GM19372 (cell line): Measurements from ENCODE around the gene ZNF532.
"Not testable (repeated sequence)": the region's sequence is repeated elsewhere in the genome, so short reads cannot be mapped to it uniquely, and the experiment has no call there.

Source experiments
- ATAC-seq: cut with Tn5 transposase; IDR thresholded peaks from one replicate; pipeline ENCODE4 v1.9.1; 2021; ENCODE audit warnings: mild to moderate bottlenecking, low read depth, moderate library complexity; ENCODE audit not compliant: unreplicated experiment

ZNF532 gene

DNA sequence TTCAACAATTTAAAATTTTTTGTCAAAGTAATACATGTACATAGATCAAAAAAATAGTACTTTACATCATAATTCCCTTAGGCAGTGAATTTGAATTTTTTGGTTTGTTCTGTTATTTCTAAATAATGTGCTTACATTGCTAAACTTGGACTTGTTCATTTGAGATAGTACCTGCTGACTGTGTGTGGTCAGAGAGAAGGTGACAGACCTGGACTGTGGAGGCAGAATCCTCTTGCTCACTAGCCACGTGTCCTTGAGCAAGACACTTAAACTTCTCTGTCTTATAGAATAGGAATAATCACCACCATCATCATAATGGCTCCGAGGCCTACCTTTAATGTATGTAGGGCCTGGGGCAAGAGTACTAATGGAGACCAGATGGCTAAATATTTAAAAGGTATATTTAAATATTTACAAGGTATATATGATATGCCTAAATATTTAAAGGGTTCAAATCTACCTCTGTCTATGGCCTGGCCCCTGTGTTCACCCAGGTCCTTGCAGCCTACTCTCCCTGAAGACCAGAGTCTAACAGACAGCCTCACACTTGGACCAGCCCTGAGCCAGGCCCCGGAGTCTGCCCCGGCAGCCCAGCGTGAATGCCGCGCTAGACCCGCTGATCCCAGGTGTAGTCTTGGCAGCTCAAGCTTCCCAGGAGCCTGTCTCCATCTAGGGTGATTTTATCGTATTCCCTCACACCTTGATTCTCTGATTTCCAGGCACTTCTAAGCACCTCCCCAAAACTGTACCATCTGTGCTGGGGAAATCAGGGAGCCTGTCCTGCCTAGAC is 33.5 kb downstream of the ZNF532 start:
- no peak for ATAC-seq

DNA sequence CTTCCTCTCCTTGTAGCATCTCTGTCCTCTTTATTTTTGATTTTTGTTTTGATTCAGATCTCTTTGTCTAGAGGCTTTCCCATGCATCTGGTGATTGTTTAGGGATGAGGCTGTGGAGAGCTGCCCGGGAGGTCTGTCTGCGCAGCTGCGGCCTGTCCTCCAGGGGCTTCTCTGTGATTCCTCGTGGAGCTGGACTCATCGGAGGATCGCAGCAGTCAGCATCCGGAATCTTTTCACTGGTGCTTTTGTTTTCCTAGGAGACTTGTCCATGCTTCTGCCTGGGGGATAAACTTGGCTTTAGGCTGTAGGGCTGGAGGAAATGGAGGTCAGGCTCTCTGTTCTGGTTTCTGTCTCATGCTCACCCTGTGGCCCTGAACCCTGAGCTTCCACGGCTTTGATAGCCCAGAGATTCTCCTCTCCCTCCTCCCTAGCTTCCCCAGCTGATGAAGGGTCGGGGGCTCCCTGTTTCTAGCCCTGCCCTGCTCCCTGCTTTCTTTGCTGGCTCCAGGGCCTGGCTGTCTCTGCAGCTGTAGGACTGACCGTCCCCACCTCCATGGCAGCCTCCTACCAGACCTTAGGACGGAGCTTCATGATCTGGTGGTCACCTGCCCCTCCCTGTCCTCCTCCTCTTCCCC is 35.5 kb downstream of the ZNF532 start:
- no peak for ATAC-seq

DNA sequence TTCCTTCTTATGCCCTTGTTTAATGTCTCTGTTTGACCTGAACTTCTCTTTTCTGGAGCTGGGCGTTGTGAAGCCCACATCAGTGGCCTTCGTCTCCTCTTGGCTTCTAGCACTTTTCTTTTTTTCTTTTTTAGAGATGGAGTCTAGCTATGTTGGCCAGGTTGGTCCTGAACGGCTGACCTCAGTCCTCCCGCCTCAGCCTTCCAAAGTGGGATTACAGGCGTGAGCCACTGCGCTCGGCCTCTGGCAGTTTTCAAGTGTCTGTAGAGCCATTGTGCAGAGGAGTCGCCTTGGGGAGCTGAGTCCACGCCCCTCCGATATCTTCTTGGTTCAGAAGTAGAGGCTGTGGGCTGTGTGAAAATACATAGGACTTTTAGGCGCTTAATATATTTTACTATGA is 36.5 kb downstream of the ZNF532 start:
- ATAC-seq, result no peak

DNA sequence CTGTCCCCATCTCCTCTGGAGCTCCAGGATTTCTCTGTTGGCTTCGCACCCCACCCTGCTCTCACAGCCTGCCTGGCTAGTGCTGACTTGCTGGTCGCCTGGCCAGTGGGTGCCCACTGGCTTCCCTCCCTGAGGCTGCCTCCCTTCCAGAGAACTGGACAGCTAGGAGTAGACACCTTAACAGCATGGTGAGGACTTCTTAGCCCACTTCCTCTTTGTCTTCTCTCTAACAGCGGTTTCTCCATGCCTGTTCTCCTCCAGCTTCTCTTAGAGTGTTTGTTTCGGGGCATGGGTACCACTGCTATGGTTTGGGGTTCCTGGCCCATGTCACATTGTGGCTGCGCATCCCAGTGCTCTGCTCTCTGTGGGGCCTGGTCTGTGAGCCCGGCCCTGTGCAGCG is 37.1 kb downstream of the ZNF532 start:
- ATAC-seq, result no peak

DNA sequence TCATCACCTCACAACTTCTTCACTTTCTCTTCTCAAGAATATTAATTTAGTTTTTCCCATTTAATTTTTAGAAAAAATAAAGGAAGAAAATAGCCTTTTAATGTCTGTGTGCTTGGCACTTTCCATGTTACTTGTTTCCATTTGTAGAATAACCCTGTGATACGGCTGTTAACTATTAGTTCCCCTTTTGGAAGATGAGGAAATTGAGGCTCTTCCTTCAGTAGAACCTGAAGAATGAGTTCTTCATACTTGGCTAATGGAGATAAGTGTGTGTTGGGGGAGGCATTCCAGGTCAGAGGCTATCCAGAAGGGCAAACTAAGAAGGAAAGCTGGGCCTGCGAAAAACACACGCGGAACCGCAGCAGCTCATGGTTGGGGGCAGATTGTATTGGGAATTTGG is 38.3 kb downstream of the ZNF532 start:
- ATAC-seq, result no peak

DNA sequence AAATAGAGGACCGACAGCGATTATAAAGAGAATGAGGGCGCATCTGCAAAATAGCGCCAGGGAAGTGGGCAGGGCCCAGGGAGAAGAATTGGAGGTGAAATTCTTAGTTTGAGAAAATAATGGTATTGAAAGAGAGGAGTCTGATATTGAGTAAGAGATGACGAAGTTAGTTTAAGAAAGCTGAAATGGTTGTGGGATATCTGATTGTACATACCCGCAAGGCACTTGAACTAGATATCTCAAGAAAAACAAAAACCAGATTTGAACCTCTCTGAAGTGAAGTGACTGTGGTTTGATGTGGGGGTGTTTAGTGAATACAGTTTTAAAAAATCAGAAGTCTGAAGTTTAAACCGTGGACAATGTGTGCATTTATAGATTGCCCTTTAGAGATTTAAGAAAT is 38.9 kb downstream of the ZNF532 start:
- ATAC-seq, result no peak

DNA sequence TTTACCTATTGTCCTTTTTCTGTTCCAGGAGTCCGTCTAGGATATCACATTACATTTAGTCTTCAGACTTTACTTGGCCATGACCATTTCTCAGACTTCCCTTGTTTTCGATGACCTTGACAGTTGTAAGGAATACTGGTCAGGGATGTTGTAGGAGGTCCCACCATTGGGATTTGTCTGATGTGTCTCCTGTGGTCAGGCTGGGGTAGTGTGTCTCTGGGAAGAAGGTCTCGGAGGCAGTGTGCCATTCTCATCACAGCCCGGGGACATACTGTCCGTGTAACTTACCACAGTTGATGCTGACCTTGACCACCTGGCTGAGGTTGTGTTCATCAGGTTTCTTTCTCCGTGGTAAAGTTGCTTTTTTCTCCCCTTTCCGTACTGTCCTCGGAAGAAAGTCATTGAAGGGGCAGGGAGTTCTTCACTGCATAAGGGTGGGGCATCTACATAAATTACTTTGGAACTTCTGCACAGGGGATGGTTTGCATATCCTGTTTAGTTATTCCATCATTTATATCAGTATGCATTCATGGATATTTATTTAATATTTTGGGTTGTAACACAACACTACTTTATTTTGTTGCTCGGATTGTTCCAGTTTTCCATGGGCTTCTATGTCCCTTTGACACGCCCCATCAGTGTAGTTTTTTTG is 41.2 kb downstream of the ZNF532 start:
- no peak for ATAC-seq

DNA sequence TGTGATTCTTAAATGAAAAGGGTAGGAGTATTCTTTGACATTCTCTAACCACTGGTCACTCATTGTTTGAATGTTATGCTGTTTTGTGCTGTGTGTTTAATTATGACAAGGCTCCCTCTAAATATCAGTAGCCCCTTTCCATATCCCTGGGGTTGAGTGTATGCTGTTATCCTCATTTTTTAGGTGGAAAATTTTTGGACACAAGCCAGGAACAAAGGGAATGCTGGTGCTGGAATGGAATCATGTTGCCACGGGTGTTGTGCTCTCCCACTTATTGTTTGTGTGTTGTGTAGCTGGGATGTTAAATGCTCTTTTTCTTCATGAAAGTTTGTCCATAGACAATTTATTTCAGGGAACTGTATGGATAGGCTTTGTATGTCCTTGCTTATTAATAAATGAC is 43.3 kb downstream of the ZNF532 start:
- ATAC-seq, result no peak

DNA sequence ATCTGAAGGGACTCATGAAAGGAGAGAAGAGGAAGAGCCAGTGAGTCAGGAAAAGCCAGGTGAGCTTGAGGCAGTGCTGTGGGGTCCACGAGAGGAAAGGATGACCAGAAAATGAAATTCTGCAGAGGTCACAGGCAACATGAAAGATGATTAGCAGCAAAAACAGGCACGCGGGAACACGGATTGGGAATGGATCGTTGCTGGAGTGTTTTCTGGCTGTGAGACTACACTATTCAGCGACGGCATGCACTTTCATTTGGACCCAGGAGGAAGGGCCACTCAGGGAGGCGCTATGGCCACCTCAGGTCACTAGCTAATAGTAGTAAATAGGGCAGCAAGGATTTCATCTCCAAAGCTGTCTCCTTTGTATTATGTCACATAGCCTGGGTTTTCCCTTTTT is 44.8 kb downstream of the ZNF532 start:
- ATAC-seq, result no peak

DNA sequence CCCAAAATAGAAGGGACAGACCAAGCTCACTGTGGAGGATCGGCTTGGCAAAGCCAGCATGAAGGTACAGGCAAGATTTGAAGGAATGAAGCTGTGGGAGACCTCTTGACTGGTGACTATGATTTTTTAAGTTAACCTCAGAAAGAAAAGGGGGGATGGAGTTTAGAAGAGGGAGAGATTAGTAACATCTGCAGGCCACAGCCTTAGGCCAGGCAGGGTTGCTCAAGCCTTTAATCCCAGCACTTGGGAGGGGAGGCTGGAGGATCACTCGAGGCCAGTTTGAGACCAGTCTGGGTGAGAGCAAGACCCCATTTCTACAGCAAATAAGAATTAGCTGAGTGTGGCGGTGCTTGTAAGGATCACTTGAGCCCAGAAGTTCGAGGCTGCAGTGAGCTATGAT is 46.6 kb downstream of the ZNF532 start:
- ATAC-seq, result no peak

DNA sequence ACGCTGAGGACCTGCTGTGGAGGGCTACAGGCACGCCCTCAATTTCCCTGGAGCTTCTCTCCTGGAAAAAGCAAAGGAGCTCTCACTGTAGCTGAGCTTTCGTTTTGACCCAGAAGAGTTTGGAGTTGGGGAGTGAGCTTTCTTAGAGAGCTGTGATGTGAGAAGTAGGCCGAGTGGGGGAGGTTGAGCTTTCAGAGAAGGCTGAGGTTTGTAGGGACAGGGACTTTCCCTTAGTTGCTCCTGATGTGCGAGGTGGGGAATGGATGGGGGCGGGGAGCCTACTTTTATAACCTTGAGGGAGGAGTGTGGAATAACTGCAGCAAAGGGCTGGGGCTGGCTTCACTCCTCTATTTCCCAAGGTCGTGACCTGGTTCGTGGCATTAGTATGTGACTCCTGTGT is 47.1 kb downstream of the ZNF532 start:
- no peak for ATAC-seq

DNA sequence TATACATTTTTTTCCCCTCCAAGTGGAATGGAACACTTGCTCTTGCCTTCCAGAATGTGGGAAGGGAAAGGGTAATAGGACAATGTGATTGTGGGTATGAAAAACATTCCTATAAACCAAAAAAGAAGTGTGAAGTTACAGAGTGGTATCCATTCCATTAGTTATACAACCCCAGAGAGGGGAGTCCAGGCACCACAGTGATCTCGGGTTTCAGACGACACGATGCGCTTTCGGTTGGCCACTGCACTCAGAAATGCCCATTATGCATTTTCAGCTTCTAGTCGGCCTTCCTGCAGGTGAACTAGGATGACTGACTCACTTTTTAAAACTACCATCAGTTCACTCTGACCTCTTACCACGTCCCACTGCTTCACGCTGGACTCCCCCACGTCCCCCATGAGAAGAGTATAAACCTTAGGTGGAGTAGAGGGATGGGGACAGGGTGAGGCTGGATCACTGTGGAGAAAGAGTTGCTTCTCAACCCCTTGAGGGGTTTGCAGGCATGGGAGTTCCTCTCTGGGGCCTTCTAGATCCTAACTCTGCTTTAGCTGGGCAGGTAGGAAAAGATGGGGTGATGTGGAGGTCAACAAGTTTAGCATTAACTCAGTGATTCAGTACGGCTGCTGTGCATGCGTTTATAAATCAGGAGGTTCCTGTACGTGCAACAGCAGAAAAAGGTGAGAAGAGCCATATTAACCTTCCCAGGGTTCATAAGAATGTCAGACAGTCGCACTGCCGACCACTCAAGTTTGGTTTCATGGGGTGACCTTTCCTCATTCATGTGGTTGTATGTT is 50.5 kb downstream of the ZNF532 start:
- ATAC-seq, result no peak

DNA sequence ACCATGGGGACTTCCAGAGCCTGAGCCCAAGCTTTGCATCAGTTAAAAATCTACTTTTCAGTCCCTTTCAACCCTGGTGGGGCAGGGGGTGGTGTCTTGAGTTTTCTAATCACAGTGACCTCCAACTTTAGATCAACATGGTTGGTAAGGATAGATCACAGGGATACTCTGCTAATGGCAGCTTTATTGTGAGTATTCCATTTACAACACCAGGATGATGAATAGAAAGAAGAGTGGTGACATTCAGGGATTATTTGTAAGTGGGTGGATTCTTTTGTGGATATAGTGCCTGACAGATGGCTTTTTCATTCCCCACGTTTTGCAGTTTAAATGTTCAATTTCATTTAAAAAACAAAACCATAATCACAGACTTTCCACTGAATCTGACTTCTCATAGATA is 51.3 kb downstream of the ZNF532 start:
- ATAC-seq, result no peak

DNA sequence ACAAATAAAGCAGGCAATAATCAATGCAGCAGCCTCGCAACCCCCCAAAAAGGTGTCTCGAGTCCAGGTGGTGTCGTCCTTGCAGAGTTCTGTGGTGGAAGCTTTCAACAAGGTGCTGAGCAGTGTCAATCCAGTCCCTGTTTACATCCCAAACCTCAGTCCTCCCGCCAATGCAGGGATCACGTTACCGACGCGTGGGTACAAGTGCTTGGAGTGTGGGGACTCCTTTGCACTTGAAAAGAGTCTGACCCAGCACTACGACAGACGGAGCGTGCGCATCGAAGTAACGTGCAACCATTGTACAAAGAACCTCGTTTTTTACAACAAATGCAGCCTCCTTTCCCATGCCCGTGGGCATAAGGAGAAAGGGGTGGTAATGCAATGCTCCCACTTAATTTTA is 55.3 kb downstream of the ZNF532 start:
- ATAC-seq, result not testable (repeated sequence)

DNA sequence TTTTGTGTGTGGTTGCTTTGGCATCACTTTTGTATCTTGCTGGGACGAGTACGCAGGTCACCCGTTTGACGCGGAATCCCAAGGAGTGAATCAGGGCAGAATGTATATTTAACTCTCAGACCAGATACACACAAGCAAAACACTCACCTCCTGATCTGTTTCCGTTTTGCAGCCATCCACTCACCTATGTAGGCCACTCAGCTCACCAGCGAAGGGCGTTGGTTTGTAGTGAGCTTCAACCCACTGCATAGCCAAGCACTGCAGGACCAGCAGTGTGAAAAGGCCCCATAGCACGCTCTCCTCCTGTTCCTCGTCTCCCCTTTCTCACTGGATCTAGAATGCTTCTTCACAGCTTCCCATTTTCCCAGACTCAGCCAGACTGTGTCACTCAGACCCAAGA is 58.3 kb downstream of the ZNF532 start:
- ATAC-seq, result no peak

DNA sequence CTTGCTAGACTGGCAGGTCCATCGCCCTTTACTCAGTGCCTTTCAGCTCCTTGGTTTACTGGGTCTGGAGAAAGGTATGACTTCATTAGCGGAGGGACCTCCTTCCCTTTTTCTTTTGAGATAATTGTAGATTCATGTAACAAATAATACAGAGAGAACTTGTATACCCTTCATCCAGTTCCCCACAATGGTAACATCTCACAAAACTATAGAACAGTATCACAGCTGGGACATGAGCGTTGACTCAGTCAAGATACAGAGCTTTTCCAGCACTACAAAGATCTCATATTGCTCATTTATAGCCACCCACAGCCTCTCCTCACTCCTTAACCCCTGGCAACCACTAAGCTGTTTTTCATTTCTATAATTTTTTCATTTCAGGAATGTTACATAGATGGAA is 59.8 kb downstream of the ZNF532 start:
- ATAC-seq, result no peak

DNA sequence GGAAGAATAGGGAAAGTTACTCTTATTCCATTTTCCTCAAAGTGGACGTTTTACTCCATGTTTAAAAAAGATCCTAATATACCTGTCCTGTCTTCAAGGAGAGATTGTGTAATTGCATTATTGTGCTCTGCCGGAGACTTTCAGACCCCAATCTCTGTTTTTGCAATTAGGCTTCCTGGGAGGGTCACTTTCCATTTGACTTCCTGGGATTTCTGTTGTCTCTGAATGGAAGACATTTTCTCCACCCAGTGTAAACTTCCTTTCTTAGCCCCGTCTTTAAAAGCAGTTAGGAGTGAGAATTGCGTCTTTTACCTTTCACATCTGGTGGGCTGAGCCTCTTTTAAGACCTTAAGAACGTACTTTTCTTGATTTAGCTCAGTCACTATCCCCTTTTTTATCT is 63.0 kb downstream of the ZNF532 start:
- ATAC-seq, result no peak

DNA sequence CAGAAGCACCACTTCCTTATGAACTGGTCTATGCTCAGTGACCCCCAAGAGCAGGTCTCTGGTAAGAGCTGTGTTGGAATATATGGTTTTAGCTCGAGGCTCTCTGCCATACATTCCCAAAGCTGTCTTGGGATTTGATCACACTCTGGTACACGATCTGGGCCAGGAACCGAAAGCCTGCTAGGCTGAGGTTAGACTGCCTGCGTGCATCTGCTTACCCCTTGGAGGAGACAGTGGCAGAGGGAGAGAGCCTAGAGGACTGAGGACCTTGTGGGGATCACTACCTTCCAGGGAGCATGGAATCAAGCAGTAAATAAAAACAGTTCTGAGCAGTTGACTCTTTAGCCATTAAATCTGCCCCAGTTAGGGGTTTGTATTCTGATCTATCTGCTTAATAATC is 63.7 kb downstream of the ZNF532 start:
- ATAC-seq, result no peak

DNA sequence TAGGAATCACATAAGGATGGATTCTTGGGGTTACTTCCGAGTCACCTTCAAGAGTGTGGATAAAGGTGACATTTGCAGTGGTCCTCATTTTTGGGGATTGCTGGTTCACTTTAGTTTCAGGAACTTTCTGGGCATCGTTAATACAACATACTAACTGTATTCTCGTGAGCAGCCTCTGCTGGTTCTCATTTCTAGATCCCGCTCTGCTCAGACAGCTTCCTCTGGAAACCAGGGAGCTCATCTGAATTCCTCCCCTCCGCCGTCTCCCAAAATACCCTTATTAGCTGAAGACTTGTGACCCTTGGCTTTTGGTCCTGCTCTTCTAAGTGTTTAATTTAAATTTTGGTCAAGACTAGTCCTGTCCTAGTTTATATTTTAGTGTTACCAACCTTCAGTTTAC is 64.5 kb downstream of the ZNF532 start:
- ATAC-seq, result no peak

DNA sequence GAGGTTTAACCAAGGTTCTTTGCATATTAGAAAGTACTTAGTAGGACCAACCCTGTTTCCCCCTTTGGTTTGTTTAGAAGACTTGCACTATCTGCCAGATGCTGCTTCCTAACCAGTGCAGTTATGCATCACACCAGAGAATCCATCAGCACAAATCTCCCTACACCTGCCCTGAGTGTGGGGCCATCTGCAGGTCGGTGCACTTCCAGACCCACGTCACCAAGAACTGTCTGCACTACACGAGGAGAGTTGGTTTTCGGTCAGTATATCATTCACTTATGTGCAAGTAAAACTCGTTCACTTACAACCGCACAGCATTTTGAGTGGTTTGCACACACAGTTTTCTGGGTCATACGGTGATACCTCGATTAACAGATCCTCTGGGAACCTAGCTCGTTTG is 69.7 kb downstream of the ZNF532 start:
- ATAC-seq, result no peak

DNA sequence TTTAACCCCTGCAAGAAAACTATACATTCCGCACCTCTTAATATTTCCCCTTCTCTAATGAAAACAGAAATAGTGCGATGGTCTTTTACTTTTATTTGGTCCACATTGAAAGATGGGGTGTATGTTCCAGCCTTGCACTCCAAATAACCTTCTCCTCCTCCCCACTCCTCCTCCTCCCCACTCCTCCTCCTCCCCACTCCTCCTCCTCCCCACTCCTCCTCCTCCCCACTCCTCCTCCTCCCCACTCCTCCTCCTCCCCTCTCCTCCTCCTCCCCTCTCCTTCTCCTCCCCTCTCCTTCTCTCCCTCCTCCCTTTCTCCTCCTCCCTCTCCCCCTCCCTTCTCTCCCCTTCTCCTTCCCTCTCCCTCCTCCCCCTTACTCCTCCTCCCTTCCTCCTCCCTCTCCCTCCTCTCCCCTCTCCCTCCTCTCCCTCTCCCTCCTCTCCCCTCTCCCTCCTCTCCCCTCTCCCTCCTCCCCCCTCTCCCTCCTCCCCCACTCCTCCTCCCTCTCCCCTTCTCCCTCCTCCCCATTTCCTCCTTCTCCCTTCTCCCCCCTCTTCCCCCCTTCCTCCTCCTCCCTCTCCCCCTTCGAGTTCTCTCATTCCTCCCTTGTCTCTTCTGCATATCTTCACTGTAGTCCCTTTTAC is 70.4 kb downstream of the ZNF532 start:
- ATAC-seq, result no peak
